Activated CD4-positive, alpha-beta T cell treated with anti-CD3 and anti-CD28 coated beads for 1 hour (primary cell): Measurements from ENCODE around the gene PIK3C3.
"Not testable (repeated sequence)": the region's sequence is repeated elsewhere in the genome, so short reads cannot be mapped to it uniquely, and the experiment has no call there.

Experiments
- DNase-seq: peaks from one replicate; pipeline ENCODE4 v3.0.0-alpha.2; 2020

Gene PIK3C3

DNA sequence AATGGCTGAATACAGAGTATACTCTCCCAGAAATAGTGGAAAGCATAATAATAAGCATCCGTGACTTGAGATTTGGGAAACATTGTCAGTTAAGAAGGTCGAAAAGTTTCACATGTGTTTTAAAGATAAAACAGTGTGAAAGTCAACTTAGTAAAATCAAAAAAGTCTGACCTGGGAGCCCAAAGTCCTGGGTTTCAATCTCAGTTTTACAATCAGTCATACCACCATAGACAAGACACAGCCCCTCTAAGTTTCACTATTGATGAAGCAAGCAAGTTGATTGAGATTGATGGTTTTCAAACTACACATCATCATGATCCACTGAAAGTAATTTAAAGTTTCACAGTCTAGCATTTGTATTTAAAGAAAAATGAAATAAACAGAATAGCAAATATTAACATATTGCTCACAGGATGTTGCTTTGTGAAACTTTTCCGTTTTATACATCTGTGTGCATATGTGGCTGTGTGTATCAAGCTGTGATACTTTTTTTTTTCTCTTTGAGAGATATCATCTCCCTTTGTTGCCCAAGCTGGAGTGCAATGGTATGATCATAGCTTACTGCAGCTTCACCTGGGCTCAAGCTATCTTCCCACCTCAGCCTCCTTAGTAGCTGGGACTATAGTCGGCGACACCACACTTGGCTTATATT lies 71.1 kb downstream of the PIK3C3 start:
- no peak for DNase-seq

DNA sequence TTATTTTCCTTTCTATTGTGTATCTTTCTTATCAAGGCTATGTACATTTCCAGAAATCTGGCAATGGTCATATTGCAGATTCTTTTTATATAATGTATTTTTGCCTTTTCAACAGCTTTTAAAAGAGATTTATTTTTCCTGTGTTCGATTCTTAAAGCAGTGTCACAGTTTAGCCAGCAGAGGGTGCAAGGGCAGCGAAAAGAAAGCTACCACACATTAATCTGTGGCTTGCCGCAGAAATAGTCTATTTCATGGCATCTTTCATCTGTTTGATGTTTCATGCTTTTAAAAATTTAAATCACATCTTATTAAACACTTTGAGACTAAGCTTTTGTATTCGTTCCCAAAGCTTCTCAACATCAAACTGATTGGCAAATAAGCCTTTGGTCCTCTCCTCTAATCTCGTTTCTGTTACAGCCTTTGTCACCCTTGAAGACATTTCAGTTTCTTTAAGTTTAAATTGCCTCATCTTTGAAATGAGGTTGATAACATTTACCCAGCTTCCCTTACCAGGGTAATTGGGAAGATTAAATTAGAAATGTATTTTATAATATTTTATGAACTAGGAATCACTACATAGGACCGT lies 73.3 kb downstream of the PIK3C3 start:
- no peak for DNase-seq

DNA sequence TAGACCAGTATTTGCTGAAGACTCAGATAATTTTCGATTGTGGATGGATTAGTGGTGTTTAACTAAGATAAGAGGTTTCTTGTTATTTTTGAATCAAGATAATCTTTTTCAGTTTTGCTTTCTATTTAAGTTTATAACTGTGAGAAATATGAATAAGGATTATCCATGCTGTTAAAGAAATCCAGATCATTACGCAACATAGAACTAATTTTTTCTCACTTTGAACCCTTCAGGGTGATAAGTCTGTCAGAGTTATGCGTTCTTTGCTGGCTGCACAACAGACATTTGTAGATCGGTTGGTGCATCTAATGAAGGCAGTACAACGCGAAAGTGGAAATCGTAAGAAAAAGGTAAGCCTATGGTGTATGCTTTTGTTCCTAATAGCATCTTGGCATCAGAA lies 74.1 kb downstream of the PIK3C3 start:
- no peak for DNase-seq

DNA sequence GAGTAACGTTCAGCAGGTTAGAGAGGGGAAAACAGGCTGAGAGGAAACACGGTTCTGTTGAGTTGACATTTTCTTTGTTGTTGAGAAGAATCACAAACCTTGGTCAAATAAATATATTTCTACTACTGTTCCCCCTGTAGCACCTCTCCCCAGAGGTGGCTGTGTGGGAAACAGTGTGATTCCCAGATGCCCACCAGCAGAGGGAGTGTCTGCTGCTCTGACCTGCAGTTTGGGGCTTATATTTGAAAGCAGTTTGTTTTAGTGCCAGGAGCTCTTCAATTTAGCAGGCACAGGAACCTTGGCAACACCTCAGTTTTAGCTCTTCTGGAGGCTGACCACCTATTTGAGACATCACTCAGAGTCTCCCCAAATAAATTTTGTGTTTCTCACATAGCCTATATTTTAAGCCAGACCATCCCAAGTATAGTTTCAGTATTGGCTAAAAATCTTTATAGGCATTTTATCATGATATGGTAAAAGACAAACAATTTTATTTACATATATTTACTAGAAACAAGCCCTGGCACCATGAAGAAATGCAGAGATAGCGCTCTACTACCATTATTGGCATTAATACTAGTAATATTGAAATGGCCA lies 75.7 kb downstream of the PIK3C3 start:
- DNase-seq = no peak

DNA sequence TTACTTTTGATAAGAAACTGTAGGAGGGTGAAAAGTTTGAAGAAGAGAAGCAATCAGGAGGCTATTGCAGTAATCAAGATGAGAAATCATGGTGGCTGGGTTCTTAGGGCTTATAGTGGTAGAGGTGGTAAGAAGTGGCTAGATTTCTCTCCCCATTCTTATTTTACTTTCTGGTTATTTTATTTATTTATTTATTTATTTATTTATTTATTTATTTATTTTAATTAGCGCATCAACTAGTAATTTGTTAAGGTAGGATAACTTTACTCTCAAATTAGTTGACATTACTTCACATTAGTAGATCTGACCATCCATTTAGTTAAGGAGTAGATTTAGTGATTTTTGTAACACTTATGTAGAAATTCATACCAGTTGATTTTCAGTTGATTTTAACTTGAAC lies 77.4 kb downstream of the PIK3C3 start:
- DNase-seq = no peak

DNA sequence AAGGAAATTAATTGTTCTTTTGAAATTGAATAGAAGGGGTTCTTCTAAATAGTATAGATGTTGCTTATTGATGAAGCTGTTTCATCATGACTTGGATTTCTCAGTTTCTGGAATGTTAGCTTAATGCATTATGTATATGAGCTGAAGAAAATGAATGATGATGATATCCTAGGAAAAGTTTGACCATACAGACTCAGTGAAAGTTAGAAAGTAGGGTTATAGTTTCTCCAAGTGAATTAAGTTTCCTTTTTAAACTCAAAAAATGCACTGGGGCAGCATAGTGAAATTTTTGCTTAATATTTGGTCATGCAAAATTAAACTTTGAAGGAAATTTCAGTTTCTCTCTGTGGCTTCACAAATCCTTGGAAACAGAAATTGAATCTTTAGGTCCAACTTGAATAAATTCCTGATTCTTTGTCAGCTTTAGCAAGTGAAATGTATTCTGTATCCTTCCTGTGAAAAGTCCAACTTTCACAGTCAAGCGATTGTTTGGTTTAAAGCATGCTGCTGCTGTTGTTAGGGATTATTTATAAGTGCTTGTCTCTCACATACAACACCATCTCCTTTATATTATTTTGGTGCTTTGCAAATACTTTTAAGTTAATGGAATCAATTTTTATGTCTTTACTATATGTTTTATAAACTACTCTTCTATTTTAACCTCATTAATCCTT lies 78.2 kb downstream of the PIK3C3 start:
- DNase-seq = no peak

DNA sequence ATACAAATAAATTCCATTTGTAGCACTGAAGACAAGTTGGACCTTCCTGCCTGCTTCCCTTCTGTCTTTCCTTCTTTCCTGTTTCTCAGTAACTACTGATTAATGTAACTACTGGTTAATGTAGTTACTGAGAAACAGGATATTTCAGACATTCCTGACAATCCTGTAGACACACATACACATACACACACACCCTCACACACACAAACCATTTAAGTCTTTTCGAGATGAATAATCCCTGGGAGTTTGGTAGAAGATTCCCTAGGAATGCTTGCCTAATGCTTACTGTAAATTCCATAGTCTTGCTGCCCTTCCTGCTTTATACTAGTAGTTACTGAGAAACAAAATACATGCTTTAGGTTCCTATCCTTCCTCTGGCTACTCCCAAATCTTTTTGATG lies 83.9 kb downstream of the PIK3C3 start:
- DNase-seq = no peak

DNA sequence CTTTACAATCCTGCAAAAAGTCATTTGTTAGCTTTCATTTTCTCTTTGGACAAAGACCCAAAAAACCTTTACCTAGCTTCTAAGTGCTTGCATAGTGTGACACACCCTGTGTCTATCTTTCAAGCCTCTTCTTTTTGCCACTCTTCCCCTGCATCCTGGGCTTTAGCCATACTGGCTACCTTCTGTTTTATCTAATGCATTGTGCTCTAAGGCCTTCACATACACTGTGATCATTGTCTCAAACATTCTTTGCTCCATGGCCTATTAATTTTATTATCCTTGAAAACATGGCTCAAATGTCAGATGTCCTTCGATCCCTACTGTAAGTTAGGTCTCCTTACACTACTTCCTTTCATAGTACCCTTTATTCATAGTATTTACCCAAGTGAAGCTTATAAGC lies 84.4 kb downstream of the PIK3C3 start:
- DNase-seq = no peak

DNA sequence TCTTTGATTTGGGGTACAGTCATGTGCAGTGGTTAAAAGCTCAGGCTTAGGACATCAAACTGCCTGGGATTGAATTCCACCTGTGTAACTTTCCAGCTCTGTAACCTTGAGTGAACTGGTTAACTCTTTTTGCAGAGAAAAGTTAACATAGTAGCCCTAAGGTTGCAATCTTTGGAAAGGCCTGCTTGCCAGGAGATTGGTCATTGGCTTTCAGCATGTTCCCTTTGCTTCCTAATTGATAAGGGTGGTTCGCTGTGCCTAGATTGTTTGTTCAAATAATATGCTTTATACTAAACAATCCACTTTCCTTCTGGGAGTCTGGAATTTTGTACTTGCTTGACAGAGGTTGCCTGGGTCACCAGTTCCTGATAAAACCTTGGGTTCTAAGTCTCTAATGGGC lies 86.8 kb downstream of the PIK3C3 start:
- DNase-seq = no peak

DNA sequence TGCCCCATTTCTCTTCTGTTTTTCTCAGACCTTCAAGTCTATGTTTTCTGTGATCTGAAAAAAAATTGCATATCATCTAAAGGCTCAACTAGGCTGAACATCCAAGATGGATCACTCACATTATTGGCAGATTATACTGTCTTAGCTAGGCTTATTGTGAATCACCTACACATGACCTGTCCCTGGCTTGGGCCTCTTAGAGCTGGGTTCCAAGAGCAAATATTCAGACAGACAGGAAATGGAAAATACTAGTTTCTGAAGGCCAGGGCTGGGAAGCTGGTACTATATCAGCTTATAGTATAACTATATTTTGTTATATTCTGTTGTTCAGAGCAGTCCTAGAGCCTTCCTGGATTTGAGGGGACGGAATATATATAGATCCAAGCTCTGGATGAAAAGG lies 90.3 kb downstream of the PIK3C3 start:
- DNase-seq = no peak

DNA sequence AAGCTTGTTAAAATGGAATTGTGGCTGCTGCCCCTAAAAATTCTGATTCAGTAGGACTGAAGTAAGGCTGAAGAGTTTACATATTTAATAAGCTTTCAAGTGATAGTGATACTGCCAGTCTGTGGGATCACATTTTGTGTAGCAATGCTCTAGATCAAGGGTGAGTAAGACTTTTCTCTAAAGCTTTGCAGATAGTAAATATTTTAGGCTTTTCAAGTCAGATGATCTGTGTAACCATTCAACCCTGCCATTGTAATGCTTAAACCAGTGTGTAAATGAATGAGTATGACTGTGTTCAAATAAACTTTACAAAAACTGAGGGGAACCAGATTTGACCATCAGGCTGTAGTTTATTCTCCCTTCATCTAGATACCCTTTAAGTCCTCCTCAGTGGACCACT lies 92.7 kb downstream of the PIK3C3 start:
- DNase-seq = no peak

DNA sequence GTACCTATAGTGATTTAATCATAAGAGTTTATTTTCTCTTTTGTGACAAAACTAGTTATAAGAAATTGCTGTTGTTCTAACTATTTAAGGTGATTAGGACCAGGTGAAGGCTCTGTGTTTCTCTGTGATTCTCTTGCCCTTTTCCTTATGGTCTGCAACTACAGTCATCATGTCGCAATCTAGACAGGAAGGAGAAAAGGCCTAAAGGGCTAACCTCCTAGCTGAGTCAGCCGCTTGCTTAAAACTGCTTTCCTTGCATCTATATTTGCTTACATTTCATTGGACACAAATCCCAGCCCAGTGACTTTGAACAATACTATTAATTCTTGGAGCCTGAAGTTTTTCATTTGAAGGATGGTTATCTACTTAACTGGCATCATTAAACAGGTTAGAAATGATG lies 93.1 kb downstream of the PIK3C3 start:
- no peak for DNase-seq

DNA sequence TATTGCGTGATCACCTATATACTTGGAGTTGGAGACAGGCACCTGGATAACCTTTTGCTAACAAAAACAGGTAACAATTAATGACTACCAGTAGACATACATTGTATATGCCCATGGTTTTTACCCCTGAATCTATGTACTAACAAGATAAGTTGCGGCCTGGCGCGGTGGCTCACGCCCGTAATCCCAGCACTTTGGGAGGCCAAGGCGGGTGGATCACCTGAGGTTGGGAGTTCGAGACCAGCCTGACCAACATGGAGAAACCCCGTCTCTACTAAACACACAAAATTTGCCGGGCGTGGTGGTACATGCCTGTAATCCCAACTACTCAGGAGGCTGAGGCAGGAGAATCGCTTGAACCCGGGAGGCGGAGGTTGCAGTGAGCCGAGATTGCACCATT lies 94.5 kb downstream of the PIK3C3 start:
- not testable (repeated sequence) for DNase-seq

DNA sequence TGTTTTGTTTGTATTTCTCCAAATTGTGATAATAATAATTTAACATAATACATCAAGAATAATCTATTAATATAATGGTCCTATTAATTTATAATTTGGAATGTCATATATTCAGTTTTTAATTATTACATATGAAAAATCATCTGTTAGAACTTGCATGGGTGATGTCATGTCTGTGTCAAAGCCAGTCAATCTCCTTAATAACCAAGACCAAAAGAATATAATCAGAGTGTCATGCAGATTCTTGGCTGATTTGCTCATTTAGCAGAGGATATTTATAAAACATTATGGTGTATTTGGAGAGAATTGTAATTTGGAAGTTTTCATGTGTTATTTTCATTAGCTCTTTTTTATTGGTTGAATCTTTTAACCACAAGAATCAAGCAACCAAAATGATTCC lies 96.4 kb downstream of the PIK3C3 start:
- no peak for DNase-seq

DNA sequence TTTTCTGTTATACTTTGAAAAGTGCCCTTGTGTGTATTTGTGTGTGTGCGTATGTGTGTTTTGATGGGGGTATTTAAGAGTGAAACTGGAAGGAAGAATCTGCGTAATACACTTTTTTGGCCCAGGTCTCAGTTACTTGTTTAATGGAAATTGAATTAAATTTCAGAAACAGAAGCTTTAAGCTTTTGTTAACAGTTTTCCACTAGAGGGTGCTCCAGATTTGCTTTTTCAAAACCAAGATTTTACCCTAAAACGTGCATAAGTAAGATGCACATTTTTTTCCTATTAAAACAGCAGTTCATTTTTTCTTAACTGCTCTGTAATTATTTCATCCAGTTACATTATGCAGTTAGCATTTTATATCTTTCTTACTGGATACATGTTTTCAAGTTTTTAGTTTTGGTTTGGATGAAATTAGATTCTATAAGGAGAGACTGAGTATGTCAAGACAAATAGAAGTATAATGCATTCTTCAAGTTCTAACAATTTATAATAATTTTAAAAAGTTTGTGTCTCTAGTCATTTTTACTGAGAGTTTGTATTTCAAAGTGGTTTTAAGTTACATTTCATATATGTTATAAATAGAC lies 97.2 kb downstream of the PIK3C3 start:
- DNase-seq = no peak

DNA sequence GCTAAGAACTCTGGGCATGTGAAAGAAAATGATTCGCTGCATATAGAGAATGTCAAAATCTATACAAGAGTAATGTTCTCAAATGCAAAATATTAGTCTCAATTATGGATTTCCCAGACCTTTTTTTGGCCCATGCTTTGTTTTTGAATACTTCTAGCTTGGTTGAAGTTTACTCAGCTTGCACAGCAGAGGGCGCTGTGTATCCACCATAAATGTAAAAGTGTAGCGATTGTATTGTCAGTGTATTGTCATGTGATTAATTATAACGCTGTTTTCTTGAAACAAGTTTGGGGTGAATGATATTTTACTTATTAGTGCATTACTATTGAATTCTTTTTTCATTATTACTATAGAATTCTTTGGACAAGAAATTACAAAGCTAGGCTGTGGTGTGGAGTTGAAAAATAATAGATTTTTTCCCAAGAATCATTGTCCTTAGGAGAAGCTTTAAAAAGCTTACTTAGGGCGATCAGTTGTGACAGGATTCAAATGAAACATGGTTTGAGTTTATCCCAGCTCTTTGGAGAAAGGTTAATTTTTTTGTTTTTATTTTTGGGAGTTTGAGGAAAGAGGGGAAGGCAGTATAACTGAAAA lies 98.3 kb downstream of the PIK3C3 start:
- DNase-seq = peak; percentile 31

DNA sequence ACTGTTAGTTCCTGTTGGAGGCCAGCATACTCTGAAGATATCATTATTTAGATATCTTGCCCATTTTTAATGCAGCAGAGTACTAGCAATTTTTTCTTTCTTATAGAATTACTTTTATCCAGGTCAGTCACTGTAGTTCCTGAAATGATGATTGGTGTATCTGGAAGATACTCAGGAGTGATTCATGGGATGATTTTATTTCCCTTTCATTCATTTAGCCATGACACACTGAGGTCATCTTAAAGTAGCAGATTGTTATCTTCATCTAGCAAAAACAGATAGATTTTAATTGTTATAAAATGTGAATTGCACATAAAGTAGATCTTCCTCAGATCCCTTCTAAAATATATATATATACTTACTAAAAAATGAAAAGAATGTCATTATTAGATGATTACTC lies 109.1 kb downstream of the PIK3C3 start:
- DNase-seq = no peak

DNA sequence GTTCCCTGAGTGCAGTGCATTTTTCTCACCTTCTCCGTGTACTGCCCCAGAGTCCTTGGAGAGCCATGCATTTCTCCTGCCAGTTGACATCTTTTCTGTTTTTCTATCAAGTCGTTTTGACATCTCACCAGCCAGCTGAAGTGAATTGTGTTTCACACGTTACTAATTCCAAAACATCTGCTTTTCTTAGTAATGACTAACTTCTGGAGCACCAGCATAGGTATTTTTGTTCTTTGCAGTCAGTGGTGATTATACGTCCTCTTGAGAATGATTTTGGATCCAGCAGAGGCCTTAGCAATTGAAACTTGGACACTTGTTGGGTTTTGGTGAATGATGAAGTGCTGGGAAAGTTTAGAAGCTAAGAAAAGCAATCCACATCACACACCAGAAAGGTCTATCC lies 112.5 kb downstream of the PIK3C3 start:
- DNase-seq = no peak

DNA sequence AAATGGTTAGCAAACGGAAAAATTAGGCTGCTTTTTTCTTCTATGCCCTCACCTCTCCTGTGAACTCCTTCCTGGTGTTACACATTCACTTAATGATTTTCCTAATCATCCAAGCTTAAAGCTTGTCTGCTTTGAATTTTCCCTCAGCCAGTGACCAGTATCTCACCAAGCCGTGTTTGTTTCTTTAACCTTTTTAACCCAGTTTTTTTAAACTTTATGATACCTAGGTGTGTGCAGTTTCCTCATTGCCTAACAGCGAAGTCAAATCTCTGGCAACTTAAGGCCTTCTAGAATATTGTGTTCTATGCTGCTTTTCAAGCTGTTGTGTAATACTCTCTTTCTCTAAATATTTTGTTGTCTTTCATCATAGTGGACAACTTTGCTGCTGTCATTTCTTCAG lies 113.0 kb downstream of the PIK3C3 start:
- DNase-seq = no peak

DNA sequence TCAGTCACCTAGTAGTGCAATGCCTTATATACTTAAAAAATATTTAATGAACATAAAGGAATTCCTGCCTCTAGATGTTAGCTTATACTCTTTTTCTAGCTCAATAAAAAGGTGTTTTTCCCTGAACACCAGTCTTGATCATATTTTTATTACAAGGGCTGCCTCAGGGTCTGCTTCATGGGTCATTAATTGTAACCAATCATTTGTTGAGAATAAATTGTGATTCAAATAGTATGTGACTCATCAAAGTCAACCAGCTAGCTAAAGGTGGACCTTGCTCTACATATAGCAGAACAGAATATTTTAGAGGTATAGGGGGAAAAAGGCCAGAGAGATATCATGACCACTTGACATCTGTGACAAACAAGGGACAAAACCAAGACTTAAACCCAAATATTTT lies 114.0 kb downstream of the PIK3C3 start:
- no peak for DNase-seq

DNA sequence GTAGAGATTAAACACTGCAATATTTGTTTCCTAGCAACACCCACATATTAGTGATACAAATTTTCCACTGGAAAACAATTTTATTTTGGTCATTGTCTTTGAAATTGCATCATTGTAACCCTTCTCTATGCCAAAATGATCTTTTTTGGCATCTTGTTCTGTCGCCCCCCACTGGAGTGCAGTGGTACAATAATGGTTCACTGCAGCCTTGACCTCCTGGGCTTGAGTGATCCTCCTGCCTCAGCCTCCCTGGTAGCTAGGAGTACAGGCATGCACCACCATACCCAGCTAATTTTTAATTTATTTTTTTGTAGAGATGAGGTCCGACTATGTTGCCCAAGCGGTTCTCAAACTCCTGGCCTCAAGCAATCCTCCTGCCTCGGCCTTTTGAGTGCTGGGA lies 117.4 kb downstream of the PIK3C3 start:
- no peak for DNase-seq

DNA sequence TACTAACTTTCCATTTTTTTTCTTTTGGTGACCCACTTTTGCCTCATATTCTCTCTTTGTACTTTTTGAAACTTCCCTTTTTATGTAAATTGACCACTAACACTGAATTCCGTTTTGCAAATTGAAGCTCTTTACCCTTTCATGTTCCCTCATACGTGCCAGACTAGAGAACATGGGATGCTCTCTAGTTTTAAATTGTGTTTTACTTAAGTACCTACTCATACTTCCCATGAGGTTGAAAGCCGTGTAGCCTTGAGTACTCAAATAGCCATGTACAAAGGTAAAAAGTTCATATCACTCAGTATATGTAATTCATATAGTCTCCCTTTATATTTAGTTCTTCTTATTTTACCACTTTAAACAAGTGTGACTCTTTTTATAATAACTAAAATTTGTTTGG lies 119.7 kb downstream of the PIK3C3 start:
- DNase-seq = no peak

DNA sequence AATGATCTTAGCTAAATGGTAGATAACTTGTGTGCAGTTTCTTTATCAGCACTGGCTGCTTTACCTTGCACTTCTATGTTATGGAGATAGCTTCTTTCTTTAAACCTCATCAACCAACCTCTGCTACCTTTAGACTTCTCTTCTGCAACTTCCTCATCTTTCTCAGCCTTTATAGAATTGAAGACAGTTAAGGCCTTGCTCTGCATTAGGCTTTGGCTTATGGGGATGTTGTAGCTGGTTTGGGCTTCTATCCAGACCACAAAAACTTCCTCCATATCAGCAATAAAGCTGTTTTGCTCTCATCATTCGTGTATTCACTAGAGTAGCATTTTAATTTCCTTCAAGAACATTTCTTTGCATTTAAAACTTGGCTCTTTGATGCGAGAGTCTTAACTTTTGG lies 123.7 kb downstream of the PIK3C3 start:
- no peak for DNase-seq

DNA sequence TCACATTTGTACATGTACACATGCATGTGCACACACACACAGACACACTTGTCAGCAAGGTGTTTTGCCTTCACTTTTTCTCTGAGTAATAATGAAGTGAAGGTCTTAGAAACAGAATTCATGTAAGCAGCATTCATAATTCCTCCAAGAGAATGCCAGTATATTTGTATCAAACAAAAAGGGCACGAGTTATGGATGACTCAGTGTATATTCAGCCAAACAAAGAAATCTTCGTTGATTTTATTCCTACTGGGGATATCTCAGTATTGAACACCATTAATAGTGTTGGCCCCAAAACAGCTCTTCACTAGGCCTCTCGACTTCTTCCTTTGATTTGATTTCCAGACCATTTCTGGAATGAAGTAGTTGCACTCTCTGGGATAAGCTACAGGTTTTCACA lies 125.3 kb downstream of the PIK3C3 start:
- DNase-seq = no peak
